Hepatocyte (in vitro differentiated cells): ENCODE results near the gene PDE4B.
"Not testable (repeated sequence)": the region's sequence is repeated elsewhere in the genome, so short reads cannot be mapped to it uniquely, and the experiment has no call there.

Experiments used
- CTCF ChIP-seq: fragments of 200-600 bp; sonication (generic); IDR thresholded peaks from 2 replicates; pipeline ENCODE4 v1.5.1; 2016; ENCODE audit warnings: antibody characterized with exemption, mild to moderate bottlenecking; ENCODE audit not compliant: poor library complexity
- EZH2 ChIP-seq: fragments of 200-600 bp; sonication (generic); IDR thresholded peaks from 2 replicates; pipeline ENCODE4 v1.6.1; 2016; ENCODE audit warnings: antibody characterized with exemption, mild to moderate bottlenecking, borderline replicate concordance

- TF ChIP-seq CTCF, EZH2: not testable (repeated sequence)
These were observed 529.8 kb downstream of the PDE4B start for GRCh38 chr1:66322462-66322861.
